Stimulated activated CD8-positive, alpha-beta memory T cell treated with anti-CD3 and anti-CD28 coated beads, Interleukin-12 subunit alpha, Interleukin-12 subunit beta, amount 100 ng/mL, for 4 hours (primary cell): ENCODE data around the gene TRIP13.
A peak's percentile ranks its signal among the peaks of the same experiment; 100 is the strongest.
"Not testable (repeated sequence)": the region's sequence is repeated elsewhere in the genome, so short reads cannot be mapped to it uniquely, and the experiment has no call there.

Source experiments
- DNase-seq: peaks from one replicate; pipeline ENCODE4 v3.0.0-alpha.2; 2020; ENCODE audit warnings: low read depth

The TRIP13 gene

DNA sequence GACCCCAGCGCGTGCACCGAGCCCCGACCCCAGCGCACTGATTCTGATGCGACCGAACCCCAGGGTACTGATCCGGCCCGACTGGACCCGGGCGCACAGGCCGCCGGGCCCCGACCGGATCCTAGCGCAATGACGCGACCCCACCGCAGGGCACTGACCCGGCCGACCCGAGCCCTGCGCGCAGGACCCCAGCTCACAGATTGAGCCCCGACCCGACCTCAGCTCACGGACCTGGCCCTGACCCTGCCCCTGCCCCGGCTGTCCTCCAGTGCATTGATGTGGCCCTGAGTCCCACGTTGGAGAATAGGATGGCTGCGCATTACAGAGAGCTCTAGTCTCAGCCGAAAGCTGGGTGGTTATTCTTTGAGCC is 438 bp downstream of the TRIP13 start:
- DNase-seq: no peak

DNA sequence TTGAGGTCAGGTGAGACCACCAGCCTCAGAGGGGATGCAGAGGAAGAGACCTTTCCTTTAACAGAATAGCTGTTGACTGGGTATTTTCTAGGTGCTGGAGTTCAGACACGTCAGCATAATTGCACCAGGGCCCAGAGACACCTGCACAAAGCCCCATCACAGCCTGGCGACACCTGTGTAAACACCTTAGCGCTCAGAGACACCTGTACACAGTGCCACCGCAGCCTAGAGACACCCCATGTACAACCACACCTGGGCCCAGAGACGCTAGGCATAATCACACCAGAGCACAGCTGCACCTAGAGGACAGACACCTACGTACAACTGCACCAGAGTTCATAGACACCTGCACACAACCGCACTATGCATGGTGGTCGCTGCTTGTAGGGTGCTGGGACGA is 1.0 kb downstream of the TRIP13 start:
- DNase-seq: no peak

DNA sequence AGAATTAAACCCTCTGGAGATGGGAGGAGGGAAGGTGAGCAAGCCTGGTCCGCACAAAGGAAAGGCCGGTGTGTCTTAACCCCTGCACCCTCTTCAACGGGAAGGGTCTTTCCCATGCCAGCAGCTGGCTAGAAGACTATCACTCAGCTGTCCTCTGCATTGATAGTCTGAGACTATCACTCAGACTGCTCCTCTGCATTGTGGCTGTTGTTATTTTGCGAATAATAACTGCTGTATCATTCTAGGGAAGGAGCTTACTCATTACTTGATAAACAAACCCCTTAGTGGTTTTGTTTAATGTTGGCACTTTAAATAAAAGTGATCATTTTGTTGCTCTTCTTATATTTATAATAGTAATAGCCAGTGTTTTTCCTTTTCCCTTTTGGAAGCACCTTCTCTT is 8.1 kb downstream of the TRIP13 start:
- DNase-seq: no peak

DNA sequence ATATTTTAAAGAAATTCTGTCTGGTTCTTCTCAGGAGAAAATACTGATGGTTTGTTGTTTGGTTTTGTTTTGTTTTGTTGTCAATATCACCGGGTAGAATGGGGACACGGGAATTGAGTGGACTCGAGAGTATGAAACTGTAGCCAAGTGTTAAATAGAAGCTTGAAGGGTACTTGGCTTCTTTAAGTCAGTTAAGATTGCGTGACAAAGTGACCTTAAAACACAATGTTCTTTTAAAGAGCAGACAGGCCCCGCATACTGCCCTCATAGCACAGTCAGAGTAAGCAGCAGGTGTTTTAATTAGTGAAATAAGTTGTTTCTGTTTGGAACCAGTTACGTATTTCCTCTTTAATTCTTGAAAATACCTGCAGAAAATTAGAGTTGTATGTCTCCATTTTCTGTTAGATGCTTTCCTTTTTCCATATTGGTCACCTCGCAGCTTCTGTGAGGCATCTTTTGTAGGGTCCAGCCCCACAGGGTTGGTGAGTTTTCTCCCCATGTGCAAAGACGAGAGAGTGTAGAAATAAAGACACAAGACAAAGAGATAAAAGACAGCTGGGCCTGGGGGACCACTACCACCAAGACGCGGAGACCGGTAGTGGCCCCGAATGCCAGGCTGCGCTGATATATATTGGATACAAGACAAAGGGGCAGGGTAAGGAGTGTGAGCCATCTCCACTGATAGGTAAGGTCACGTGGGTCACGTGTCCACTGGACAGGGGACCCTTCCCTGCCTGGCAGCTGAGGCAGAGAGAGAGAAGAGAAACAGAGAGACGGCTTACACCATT is 9.6 kb downstream of the TRIP13 start:
- no peak for DNase-seq

DNA sequence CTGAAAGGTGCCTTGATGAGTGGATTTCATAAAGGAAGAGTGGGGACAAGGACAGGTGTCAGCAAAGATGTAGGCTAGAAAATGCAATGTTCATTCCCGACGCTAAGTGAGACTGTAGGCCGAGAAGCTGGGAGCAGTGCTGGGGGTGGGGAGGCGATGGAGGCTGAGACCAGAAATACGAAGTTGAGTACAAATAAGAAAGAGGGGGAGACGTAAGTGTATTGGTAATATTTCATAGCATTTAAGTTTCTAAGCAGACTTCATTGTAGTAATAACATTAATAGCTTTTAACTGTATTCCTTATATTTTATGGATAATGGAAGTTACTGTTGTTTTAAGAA is 11.0 kb downstream of the TRIP13 start:
- no peak for DNase-seq

DNA sequence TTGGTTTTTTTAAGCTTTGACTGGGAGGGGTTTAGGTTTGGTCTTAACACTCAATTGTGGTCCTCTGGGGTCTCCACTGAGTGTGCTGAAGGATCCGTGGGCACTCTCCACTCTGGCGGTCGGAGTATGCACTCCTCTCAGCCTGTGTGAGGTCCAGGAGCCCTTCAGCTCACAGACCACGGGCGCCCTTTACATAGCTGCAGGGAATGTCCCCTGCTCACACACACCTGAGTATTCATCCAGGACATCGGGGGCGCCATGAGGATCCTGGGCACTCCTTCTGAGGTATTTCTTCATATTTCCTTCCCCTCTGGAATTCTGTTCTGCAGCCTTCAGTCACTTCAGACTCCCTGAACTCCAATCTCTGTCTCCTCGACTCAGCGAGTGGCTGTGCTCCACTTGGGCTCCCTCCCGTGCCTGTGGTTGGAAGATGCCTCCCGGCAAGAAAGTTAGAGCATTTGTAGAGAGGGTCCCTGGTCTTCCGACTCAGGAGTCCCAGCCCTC is 12.5 kb downstream of the TRIP13 start:
- DNase-seq: no peak

DNA sequence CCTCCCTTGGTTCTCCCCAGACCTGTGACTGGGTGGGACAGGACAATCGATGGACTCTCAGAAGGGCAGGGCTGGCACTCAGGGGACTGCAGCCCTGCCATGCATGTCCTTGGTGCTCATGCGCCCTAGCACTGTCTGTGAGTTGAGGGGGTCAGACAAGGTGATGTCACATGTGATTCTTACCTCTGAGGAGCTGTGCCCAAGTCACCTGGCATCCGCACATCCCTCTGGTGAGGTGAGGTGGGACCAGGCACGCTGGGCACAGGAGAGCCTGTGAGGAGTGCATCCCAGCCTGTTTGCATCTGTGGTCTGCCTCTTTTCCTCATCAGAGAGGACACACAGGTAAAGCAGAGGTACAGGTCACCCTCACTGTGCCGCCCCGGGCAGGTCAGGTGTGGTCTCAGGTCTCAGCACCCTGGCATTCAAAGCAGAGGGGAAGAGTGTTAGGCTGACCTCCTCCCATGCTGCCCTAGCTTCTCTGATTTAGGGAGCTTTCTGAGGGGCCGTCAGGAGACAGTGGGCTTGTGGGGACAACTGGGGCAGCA is 14.8 kb downstream of the TRIP13 start:
- DNase-seq: no peak

DNA sequence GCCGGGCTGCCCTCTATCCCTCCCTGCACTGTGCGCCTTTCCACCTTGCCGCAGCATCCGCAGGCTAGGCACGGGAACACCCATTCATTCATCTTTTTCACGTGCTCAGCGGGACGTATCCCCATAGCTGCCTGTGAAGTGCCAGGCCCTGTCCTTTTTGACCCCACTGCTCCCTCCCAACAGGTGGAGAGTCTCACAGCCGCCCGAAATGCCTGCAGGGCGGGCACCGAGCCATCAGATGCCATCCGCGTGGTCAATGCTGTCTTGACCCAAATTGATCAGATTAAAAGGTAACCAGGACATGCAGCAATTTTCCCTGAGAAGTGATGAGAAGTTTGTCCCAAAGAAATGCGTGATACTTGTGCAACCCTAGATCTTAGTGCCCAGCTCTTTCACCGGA is 15.5 kb downstream of the TRIP13 start:
- DNase-seq: no peak

DNA sequence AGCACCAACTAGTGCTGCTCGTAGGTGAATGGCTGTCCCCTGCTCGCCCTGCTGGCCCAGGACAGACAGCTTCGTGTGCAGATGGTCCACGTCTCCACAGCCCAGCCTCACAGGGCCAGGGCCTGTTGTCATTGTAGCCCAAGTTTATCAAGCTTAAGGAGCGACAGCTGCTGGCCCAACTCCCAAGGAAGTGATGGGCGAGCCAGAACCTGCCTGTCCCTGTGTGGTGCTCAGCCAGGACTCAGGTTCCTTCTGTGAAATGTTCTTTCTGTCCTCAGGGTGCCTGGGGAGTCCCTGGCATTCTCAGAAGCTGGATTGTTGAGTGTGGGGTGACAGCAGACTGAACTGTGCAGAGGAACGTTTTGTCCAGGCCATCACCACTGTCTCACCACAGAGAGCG is 16.4 kb downstream of the TRIP13 start:
- no peak for DNase-seq

DNA sequence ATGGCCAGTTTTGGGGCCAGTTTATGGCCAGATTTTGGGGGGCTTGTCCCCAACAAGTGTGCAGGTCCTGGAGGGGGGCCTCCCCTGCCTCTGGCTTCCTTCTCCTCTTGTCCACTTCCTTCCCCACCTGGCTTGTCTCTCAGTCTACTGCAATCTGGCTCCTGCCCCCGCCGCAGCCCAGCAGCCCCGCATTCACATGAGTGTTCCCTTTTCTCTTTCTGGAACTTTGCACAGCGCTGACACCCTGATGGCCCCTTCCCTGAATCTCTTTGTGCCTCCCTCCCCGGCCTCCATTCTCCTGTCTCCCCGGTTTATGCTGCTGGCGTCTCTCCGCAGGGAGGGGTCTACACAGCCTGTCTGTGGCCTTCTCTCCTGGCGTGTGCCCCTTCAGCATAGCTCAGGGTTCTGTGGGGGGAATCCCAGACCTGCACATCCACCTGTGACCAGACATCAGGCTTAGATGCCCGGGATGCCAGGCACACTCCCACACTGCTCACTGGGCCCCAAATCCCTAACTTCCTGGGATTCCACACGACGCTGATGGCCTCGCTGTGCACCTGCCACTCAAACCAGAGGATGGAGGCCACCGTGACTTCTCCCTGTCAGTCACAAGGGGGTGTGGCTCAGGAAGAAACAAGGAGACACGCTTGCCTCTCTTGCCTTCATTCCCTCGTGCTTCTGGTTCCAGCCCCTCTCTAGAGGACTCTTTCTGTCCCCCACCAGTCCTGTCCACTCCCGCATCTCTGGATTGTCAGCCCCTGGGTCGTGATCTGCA is 17.5 kb downstream of the TRIP13 start:
- no peak for DNase-seq

DNA sequence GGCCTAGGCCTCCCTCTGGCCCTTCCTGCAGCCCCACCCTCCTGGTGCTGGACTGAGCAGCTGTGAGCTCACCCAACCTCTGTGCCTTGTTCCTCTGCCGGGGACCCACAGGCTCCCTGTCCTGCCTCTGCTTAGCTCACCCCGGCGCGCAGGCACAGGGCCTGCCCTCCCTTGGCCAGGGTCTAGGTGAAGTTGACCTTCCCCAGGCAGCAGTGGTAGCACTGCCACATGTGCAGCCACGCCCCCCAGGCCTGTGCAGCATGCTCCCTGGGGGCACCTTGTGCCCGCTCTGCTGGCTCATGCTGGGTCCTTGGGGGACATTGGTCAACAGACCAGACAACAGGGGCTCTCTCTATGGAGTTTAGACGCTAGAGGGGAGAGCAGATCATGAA is 18.1 kb downstream of the TRIP13 start:
- no peak for DNase-seq

DNA sequence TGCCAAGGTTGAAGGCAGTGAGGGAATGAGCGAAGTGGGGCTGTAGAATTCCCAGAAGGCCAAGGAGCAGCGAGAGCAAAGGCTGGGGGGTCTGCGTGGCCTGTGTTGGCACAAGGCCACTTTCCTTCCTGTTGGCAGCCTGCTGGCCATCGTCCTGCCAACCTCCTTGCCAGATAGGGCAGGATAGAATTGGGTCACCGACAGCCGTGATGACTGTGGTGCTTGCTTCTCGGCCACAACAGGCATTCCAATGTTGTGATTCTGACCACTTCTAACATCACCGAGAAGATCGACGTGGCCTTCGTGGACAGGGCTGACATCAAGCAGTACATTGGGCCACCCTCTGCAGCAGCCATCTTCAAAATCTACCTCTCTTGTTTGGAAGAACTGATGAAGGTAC is 18.9 kb downstream of the TRIP13 start:
- DNase-seq: no peak

DNA sequence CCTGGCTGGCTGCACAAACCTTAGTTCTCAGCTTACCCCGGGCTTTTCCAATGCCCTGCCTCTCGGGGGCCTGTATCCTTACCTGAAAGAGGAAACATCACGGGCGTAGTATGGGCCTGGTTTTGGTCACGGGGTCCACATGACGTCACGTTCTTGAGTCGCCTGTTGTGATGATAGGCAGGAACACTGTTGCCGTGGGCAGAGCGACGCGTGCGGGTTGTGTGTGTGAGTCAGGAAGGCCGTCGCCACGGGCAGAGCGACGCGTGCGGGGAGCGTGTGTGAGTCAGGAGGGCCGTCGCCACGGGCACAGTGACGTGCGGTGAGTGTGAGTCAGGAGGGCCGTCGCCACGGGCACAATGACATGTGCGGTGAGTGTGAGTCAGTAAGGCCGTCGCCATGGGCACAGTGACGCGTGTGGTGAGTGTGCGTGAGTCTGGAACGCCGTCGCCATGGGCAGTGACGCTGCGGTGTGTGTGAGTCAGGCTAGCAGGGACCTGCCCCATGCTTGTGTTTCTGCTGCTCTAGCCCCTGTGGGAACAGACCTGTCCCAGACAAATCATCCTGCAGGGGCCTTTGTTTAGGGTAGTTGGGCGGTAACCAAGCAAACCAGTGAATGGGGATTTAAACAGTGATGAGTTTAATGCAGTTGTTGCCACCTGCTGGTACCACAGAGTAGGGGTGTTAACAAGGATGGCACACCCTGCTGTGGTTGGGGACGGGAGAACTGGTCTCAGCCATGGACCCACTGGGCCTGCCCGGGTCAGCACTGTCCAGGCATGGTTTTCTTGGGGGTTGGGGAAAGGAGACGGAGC is 19.8 kb downstream of the TRIP13 start:
- peak; percentile 38 for DNase-seq

DNA sequence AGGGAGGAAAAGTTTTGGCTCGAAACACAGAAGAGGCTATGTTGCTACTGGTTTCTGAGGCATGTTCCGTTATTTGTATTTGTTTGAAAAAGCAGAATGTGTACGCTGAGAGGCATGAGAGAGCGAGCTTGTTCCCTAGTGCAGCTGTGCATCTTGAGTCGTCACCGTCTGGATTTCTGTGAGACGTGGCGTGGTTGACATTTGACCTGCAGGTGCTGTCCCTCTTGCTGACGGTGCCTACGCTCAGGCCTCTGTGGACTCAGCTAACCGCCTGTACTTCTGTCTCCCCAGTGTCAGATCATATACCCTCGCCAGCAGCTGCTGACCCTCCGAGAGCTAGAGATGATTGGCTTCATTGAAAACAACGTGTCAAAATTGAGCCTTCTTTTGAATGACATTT is 21.5 kb downstream of the TRIP13 start:
- no peak for DNase-seq

DNA sequence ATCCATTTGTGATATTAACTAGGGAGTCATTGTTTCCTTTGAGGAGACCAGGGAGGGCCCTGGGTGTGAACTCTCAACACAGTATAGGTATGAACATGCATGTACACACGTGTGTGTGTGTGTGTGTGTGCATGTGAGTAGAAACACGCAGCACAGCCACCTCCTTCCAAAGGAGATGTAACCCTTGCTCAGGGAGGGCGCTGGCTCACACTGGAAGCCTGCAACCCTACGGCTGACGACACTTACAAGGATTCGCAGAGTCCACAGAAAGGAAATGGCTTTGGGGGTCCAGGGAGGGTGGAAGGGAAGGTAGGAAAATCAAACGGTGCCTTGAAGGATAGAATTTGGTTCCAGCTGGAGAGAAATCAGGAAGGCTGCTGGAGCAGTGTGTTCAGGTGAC is 21.9 kb downstream of the TRIP13 start:
- DNase-seq: no peak

DNA sequence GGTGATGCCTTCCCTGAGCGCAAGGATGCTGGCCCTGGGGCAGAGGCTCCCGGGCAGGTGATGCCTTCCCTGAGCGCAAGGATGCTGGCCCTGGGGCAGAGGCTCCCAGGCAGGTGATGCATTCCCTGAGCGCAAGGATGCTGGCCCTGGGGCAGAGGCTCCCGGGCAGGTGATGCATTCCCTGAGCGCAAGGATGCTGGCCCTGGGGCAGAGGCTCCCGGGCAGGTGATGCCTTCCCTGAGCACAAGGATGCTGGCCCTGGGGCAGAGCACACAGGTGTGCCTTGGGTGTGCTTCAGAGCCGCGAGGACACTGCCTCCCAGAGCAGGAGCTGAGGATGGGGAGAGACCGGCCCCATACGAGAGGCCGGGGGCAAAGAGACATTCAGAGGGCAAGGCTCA is 22.7 kb downstream of the TRIP13 start:
- DNase-seq: not testable (repeated sequence)

DNA sequence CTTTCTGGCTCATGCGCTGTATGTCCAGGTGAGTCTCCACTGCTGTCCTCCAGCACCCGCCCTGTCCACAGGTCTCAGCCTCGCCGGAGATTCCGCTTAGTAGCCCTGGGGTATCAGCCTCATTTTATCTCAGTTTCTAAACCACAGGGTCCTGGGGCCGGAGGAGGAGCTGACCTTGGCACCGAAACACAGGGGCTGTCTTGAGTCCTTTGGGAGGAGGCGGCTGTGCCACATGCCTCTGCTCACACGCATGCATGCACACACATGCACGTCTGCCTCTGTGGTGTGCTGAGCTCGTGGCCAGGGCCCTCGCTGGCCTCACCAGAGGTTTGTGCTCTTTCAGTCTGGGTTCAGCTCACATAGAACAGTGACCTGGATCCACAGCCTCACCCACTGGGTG is 23.3 kb downstream of the TRIP13 start:
- no peak for DNase-seq

DNA sequence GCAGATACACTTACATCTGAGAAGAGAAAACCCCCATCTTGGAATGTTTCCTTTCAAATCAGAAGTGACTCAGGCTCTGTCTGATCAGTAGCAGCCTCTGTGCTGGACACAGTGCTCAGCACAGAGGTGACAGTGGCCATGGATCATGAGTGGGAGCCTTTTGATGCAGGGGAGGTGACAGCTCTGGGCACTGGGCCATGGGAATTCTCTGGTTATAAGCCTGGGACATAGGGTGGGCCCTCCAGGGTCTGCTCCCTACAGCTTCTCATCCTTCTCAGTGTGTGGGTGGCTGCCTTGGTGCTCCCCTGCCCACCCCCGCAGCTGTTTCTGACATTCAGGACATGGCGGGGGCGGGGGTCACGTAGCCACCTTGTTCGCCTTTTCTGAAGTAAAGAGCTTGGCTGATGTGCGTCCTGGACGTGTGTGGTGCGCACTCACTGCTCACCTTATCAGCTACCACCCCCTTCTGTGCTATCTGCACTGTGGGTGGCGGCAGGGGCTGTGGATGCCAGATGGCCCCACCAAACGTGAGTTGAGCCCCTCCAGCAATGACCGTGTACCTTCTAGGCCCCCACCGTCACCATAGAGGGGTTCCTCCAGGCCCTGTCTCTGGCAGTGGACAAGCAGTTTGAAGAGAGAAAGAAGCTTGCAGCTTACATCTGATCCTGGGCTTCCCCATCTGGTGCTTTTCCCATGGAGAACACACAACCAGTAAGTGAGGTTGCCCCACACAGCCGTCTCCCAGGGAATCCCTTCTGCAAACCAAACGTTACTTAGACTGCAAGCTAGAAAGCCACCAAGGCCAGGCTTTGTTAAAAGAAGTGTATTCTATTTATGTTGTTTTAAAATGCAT is 24.0 kb downstream of the TRIP13 start:
- no peak for DNase-seq

DNA sequence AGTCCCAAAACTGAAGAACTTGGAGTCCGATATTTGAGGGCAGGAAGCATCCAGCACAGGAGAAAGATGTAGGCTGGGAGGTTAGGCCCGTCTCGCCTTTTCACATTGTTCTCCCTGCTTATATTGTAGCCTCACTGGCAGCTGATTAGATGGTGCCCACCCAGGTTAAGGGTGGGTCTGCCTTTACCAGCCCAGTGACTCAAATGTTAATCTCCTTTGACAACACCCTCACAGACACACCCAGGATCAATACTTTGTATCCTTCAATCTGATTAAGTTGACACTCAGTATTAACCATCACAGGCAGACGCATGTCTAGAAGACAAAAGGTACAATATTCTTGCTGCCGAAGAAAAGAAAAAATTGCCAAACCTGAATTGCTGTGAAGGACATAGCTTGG is 26.0 kb downstream of the TRIP13 start:
- not testable (repeated sequence) for DNase-seq

DNA sequence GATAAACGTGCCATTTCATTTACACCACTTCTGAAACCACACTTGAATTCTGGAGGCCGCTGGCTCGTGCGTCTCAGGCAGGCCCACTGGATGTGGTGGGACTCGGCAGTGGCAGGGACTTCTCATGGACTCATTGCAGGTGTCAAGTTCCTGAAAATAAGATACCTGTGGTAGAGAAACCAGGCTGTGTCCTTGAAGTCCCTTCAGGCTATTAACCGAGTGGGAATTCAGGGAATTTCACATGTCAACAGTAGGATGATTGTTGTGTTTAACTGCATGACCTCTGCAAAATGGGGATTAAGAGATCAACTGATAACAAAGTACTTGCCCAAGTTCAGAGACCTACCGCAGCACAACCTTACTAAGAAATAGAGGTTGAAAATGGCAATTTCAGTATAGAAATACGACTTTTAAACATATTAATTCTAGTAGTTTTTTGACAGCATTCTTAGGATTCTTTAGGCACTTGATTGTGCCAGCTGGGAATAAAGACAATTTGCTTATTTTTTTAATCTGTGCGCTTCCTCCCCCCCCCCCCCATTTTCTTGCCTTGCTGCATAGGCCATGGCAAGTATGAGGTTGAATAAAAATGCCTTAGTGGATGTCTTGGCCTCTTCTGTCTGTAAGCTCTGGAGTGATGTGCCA is 26.8 kb downstream of the TRIP13 start:
- DNase-seq: no peak

DNA sequence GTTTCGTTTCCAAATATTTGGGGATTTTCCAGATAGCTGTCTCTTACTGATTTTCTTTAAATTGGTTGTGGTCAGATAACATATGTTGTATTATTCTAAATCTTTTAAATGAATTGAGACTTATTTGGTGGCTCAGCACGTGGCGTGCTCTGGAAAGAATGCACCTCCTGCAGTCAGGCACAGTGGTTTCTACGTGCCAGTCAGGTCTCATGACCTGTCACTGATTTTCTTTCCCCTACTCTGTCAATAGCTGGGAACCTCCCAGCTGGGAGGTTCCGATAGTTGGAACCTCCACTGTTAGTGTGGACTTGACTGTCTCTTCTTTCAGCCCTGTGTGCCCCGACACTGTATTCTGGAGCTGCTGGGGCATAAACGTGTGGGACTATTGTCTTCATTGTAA is 27.6 kb downstream of the TRIP13 start:
- DNase-seq: no peak
